ENCODE data around the gene CHN2. TPM values are rescaled to one million over a fixed set of nuclear protein-coding genes. Genes with fewer than 3 reads are reported as not detected.

Gene CHN2
- total RNA-seq, 1 experiment from 2014 or later = 61.2 TPM

DNA sequence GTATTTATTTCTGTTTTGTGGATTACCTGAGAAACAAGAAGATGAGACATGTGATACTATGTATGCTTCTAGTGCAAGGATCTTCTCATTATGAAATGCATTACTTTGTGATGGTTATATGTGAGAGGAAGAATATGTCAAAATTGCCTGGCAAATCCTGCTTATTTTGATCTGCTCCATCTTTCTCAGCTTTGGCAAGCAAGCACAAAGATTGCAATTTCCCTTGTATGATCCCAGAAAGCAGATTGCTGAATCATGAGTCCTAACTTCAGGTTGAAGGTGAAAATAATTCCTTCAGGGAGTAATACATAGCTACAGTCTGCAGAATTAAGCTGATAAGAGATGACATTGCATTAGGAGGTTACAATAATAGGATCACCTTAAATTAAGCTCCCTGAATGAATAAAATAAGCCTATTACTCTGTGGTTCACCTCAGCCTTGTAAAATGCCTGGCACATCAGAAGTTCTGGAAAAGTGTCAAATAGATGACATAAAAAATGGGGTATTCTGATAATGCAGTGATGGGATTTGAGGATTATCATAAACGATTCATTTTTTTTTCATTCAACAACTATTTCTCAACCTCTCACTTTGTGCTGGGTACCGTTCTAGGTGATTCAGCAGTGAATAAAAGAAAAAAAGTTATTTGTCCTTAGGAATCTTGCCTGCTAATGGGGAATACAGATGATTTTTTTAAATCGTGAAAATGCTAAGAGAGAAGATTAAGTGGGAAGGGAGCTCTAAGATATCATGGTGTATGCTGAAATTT, 120.7 kb downstream of the CHN2 start:
- BruUV-seq (replicated peaks) = no TSS peak
- Histone ChIP-seq H3K4me3 (ENCODE audit: low read depth, low read length, poor library complexity, severe bottlenecking) (no peak overlapping the region), H3K9me3 (ENCODE audit: low read depth, low read length, poor library complexity, severe bottlenecking) (no peaks in the 10 kb centered on the region), H3K4me1 (ENCODE audit: insufficient read depth, low read length, poor library complexity, severe bottlenecking) (peaks cover 44% of the 10 kb centered on the region), H3K27me3 (replicated peaks; ENCODE audit: insufficient read depth, low read depth, low read length, poor library complexity) (no peaks in the 10 kb centered on the region), H3K27ac (ENCODE audit: low read depth, low read length, poor library complexity, severe bottlenecking) (no peak overlapping the region), H3K36me3 (ENCODE audit: insufficient read depth, low read length, poor library complexity, severe bottlenecking) (no peaks in the 10 kb centered on the region)
- ChIA-PET CTCF (no interaction called here), POLR2A (ENCODE audit: low non-redundant PET) (interaction anchor here (0.7 kb wide), 1 partner anchor 376 kb away, joined by 6 read pairs; no protein-coding TSS in a partner anchor)
- intact Hi-C loops (cut with micrococcal nuclease; ENCODE audit: unreplicated experiment) = no loop called here
- DNase-seq (ENCODE audit: low spot score) = no peak
- TF ChIP-seq EZH2 (IDR thresholded peaks at IDR 0.05; ENCODE audit: borderline replicate concordance, low read depth, low read length, poor library complexity, severe bottlenecking) = no peak
- TF ChIP-seq CTCF (conservative IDR thresholded peaks at IDR 0.05; ENCODE audit: low read depth, low read length) = no peak

- Histone ChIP-seq H3K36me3 (ENCODE audit: insufficient read depth, low read length, poor library complexity, severe bottlenecking) (no peaks in the 10 kb centered on the region), H3K9me3 (ENCODE audit: low read depth, low read length, poor library complexity, severe bottlenecking) (no peaks in the 10 kb centered on the region), H3K27ac (ENCODE audit: low read depth, low read length, poor library complexity, severe bottlenecking) (no peak overlapping the region), H3K27me3 (replicated peaks; ENCODE audit: insufficient read depth, low read depth, low read length, poor library complexity) (no peaks in the 10 kb centered on the region), H3K4me1 (ENCODE audit: insufficient read depth, low read length, poor library complexity, severe bottlenecking) (peaks cover 49% of the 10 kb centered on the region), H3K4me3 (ENCODE audit: low read depth, low read length, poor library complexity, severe bottlenecking) (no peak overlapping the region)
- ChIA-PET POLR2A (ENCODE audit: low non-redundant PET) (interaction anchor here (0.6 kb wide), 1 partner anchor 8 kb away, joined by 4 read pairs; no protein-coding TSS in a partner anchor), CTCF (no interaction called here)
- no TSS peak for BruUV-seq (replicated peaks)
- DNase-seq (ENCODE audit: low spot score) = no peak
- TF ChIP-seq CTCF (conservative IDR thresholded peaks at IDR 0.05; ENCODE audit: low read depth, low read length) = no peak
- TF ChIP-seq EZH2 (IDR thresholded peaks at IDR 0.05; ENCODE audit: borderline replicate concordance, low read depth, low read length, poor library complexity, severe bottlenecking) = no peak
- intact Hi-C loops (cut with micrococcal nuclease; ENCODE audit: unreplicated experiment) = no loop called here
These were observed 121.3 kb downstream of the CHN2 start for GRCh38 chr7:29315892-29316270.

DNA sequence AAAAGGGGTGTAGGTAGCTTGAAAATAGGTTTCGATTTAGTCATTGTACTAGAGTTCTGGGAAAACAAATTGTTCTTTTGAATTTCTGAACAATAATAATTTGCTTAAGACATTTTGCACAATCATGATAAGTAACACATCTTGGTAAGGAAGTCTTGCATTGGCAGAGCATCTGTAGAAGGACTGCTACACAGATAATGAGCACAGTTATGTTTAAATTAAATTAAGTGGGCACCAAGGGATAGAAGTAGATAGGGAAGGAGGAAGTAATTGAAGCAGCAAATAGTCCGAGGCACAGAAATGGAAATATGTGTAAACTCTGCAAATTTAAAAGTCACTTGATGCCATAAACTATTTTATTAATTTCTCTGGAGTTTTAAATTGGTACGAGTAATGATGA, 122.4 kb downstream of the CHN2 start:
- Histone ChIP-seq H3K27me3 (replicated peaks; ENCODE audit: insufficient read depth, low read depth, low read length, poor library complexity) (no peaks in the 10 kb centered on the region), H3K4me3 (ENCODE audit: low read depth, low read length, poor library complexity, severe bottlenecking) (no peak overlapping the region), H3K4me1 (ENCODE audit: insufficient read depth, low read length, poor library complexity, severe bottlenecking) (peaks cover 54% of the 10 kb centered on the region), H3K9me3 (ENCODE audit: low read depth, low read length, poor library complexity, severe bottlenecking) (no peaks in the 10 kb centered on the region), H3K36me3 (ENCODE audit: insufficient read depth, low read length, poor library complexity, severe bottlenecking) (no peaks in the 10 kb centered on the region), H3K27ac (ENCODE audit: low read depth, low read length, poor library complexity, severe bottlenecking) (no peak overlapping the region)
- no peak for TF ChIP-seq CTCF (conservative IDR thresholded peaks at IDR 0.05; ENCODE audit: low read depth, low read length)
- TF ChIP-seq EZH2 (IDR thresholded peaks at IDR 0.05; ENCODE audit: borderline replicate concordance, low read depth, low read length, poor library complexity, severe bottlenecking) = no peak
- DNase-seq (ENCODE audit: low spot score) = no peak
- intact Hi-C loops (cut with micrococcal nuclease; ENCODE audit: unreplicated experiment) = no loop called here
- ChIA-PET POLR2A (ENCODE audit: low non-redundant PET) (no interaction called here), CTCF (no interaction called here)
- no TSS peak for BruUV-seq (replicated peaks)

Measured in A673 (cell line).